ENCODE data around the gene GPC6.

The GPC6 gene

DNA sequence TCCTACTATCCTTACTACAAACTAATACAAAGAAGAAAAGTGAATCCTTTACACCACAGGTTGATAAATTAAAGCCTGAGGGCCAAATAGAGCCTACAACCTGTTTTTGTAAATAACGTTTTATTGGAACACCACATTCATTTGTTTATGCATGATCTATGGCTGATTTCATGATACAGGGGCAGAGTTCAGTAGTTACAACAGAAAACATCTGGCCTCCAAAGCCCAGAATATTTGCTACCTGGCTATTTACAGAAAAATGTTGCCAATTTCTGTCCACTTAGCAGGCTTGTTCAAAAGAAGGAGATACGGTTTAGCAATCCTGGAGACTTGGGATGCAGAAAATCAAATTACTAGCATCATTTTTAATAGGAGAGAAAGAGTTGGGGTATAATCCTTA is 1228.8 kb downstream of the GPC6 start:
- no peak overlapping the region for H3K4me3 ChIP-seq (ENCODE audit: low read length)
- TF ChIP-seq, protein P1, sequence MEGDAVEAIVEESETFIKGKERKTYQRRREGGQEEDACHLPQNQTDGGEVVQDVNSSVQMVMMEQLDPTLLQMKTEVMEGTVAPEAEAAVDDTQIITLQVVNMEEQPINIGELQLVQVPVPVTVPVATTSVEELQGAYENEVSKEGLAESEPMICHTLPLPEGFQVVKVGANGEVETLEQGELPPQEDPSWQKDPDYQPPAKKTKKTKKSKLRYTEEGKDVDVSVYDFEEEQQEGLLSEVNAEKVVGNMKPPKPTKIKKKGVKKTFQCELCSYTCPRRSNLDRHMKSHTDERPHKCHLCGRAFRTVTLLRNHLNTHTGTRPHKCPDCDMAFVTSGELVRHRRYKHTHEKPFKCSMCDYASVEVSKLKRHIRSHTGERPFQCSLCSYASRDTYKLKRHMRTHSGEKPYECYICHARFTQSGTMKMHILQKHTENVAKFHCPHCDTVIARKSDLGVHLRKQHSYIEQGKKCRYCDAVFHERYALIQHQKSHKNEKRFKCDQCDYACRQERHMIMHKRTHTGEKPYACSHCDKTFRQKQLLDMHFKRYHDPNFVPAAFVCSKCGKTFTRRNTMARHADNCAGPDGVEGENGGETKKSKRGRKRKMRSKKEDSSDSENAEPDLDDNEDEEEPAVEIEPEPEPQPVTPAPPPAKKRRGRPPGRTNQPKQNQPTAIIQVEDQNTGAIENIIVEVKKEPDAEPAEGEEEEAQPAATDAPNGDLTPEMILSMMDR (conservative IDR thresholded peaks at IDR 0.05; ENCODE audit: low read length) = no peak
- DNase-seq (ENCODE audit: low read depth) = no peak
